K562 (cell line): ENCODE data around the gene SNAPC2. TPM values are rescaled to one million over a fixed set of nuclear protein-coding genes. Genes with fewer than 3 reads are reported as not detected.

Source experiments
- ATAC-seq: fragments of 200-7000 bp; cut with Tn5 transposase; 3 replicates; pipeline ENCODE4 v1.9.1; 2020; ENCODE audit warnings: moderate library complexity
- BruUV-seq: library from RNA; stranded (reverse); fragments of 400-500 nt; replicated peaks from 2 replicates; lab custom pipeline; 2021; lab: Mats Ljungman, UMichigan
- CTCF ChIA-PET: fragments of 300-600 bp; formaldehyde crosslinking; extraction: SDS; loops from one replicate; lab custom pipeline; 2021; ENCODE audit warnings: low intra/inter-chr PET ratio; lab: Yijun Ruan, JAX
- POLR2A ChIA-PET: fragments of 300-600, 350-650 bp; sonication (Branson Sonifier 250); formaldehyde crosslinking; extraction: SDS; loops from one replicate; lab custom pipeline; 2021; ENCODE audit warnings: antibody characterized with exemption, inconsistent platforms; lab: Yijun Ruan, JAX
- DNase-seq, 4 experiments: peaks; one replicate each; pipeline versions ENCODE4 v3.0.0 to v3.0.0-alpha.2; 2011 to 2018; ENCODE audit warnings: low spot score in 3 of 4, mixed read lengths in 3 of 4; ENCODE audit errors: extremely low read depth in 1 of 4
- FAIRE-seq: peaks from 2 replicates; lab custom pipeline; 2011; peaks lifted over from hg19 to GRCh38; lab: Jason Lieb, UNC
- H2AFZ ChIP-seq: 2 replicates; pipeline ENCODE4 v1.6.0; 2011; ENCODE audit warnings: low read depth, low read length, control low read depth, inconsistent platforms
- H3K27ac ChIP-seq: fragments of 200-600 bp; 3 replicates; pipeline ENCODE4 v1.8.0; 2011; ENCODE audit warnings: low read depth, mild to moderate bottlenecking, control low read depth, inconsistent platforms, low read length, moderate library complexity, mixed read lengths; ENCODE audit errors: extremely low read depth
- H3K27me3 ChIP-seq, 2 experiments: fragments of 300-600 bp in 1 of 2; 2 replicates in 1 of 2; 3 replicates in 1 of 2; pipeline versions ENCODE4 v1.6.0 to v1.8.0; 2011; ENCODE audit warnings: inconsistent platforms in 2 of 2, low read length in 2 of 2, mild to moderate bottlenecking in 1 of 2, mixed read lengths in 1 of 2, moderate library complexity in 1 of 2; ENCODE audit not compliant: control insufficient read depth in 2 of 2, insufficient read depth in 2 of 2
- H3K36me3 ChIP-seq: fragments of 300-600 bp; 3 replicates; pipeline ENCODE4 v1.8.0; 2011; ENCODE audit warnings: mild to moderate bottlenecking, low read length, inconsistent platforms; ENCODE audit not compliant: control insufficient read depth, insufficient read depth
- H3K4me1 ChIP-seq, 2 experiments: fragments of 200-600 bp in 1 of 2; replicated peaks in 1 of 2; 2 replicates in 1 of 2; 3 replicates in 1 of 2; pipeline versions ENCODE4 v1.5.1 to v1.8.0; 2011; ENCODE audit warnings: inconsistent platforms in 2 of 2, low read length in 2 of 2, mild to moderate bottlenecking in 1 of 2, mixed read lengths in 1 of 2, moderate library complexity in 1 of 2; ENCODE audit not compliant: control insufficient read depth in 2 of 2, insufficient read depth in 2 of 2
- H3K4me2 ChIP-seq: 2 replicates; pipeline ENCODE4 v1.6.1; 2011; ENCODE audit warnings: low read length, control low read depth, inconsistent platforms, mixed read lengths; ENCODE audit not compliant: insufficient read depth
- H3K4me3 ChIP-seq: fragments of 200-600 bp; sonication (generic), shearing (Covaris generic); 2 replicates; pipeline ENCODE4 v1.5.1; 2016; ENCODE audit warnings: control low read depth, inconsistent platforms
- H3K79me2 ChIP-seq: fragments of 200-600 bp; 3 replicates; pipeline ENCODE4 v1.8.0; 2011; ENCODE audit warnings: low read length, inconsistent platforms; ENCODE audit not compliant: control insufficient read depth, insufficient read depth
- H3K9ac ChIP-seq, 2 experiments: 2 replicates each; pipeline versions ENCODE4 v1.6.0 to v1.6.1; 2011; ENCODE audit warnings: low read depth in 2 of 2, low read length in 2 of 2, control low read depth in 1 of 2, inconsistent platforms in 1 of 2, mild to moderate bottlenecking in 1 of 2, mixed read lengths in 1 of 2; ENCODE audit not compliant: insufficient read depth in 1 of 2
- H3K9me1 ChIP-seq: one replicate; pipeline ENCODE4 v1.6.0; 2011; ENCODE audit warnings: inconsistent platforms, mild to moderate bottlenecking, low read length, moderate library complexity; ENCODE audit not compliant: control insufficient read depth, insufficient read depth
- H3K9me3 ChIP-seq: replicated peaks from 2 replicates; pipeline ENCODE4 v1.5.1; 2011; ENCODE audit warnings: low read depth, low read length, inconsistent platforms; ENCODE audit not compliant: control insufficient read depth, insufficient read depth
- H4K20me1 ChIP-seq: replicated peaks from 2 replicates; pipeline ENCODE4 v1.6.1; 2011; ENCODE audit warnings: low read length, inconsistent platforms, mixed read lengths; ENCODE audit not compliant: control insufficient read depth, insufficient read depth
- AFF1 ChIP-seq, 2 experiments: fragments of 450-650 bp; IDR thresholded peaks; 2 replicates each; pipeline ENCODE4 v1.6.1; 2018; ENCODE audit warnings: mild to moderate bottlenecking in 2 of 2, low read depth in 1 of 2; ENCODE audit not compliant: partially characterized antibody in 2 of 2
- ARID4B ChIP-seq: sonication (generic); formaldehyde crosslinking; IDR thresholded peaks from 2 replicates; pipeline ENCODE4 v1.8.0; 2022; ENCODE audit warnings: mild to moderate bottlenecking, missing genetic modification reagents
- GMEB1 ChIP-seq: fragments of 250-450 bp; sonication (Bioruptor Pico); IDR thresholded peaks from 2 replicates; pipeline ENCODE4 v1.4.0; 2020; ENCODE audit warnings: mild to moderate bottlenecking
- MAFG ChIP-seq: fragments of 450-650 bp; conservative IDR thresholded peaks from 2 replicates; pipeline ENCODE4 v1.6.1; 2016; ENCODE audit warnings: missing genetic modification characterization, missing compliant biosample characterization
- THRA ChIP-seq: fragments of 450-650 bp; IDR thresholded peaks from 2 replicates; pipeline ENCODE4 v1.6.1; 2017; ENCODE audit warnings: mild to moderate bottlenecking, moderate library complexity
- ZKSCAN8 ChIP-seq: fragments of 200-800 bp; sonication (Bioruptor generic); IDR thresholded peaks from 2 replicates; pipeline ENCODE4 v1.6.1; 2016; ENCODE audit warnings: missing genetic modification characterization, missing compliant biosample characterization
- WGBS: fragments of 100-300 bp; shearing (Covaris generic); methylation state at CpG from one replicate; pipeline ENCODE4 v1.1.6; 2016; ENCODE audit warnings: low coverage, mixed read lengths; ENCODE audit not compliant: insufficient coverage; ENCODE audit errors: missing lambda C conversion rate; 5-methylcytosine and 5-hydroxymethylcytosine counted together
- in situ Hi-C: fragments of 300-500 bp; cut with MboI; formaldehyde crosslinking; loops from 4 replicates; pipeline ENCODE4 v1.15.0; 2018; ENCODE audit warnings: inconsistent platforms, mixed read lengths
- intact Hi-C: fragments of 100-400 bp; cut with micrococcal nuclease; formaldehyde crosslinking; loops from 2 replicates; pipeline ENCODE4 v1.14.2; 2022
- polyA plus RNA-seq, 8 experiments: library from polyadenylated mRNA; depleted of rRNA in 4 of 8; stranded (reverse) in 5 of 8; unstranded in 3 of 8; fragments of >200 nt; fragmentation: Nextera tagmentation in 2 of 8; fragmentation: Illumina TruSeq in 1 of 8; extraction: Ambion mirVana in 2 of 8; extraction: Trizol in 1 of 8; gene quantifications; 2 replicates each; pipeline versions ENCODE4 v1.2.1 to v1.2.3, GENCODE V29; 2011 to 2014; ENCODE audit warnings: inconsistent platforms in 1 of 8, missing spikeins in 1 of 8
- total RNA-seq, 7 experiments: library from RNA; depleted of rRNA in 6 of 7; stranded (reverse); fragments of >200 nt in 6 of 7; fragmentation: Illumina TruSeq in 2 of 7; extraction: Trizol in 2 of 7; gene quantifications; 2 replicates each; pipeline versions ENCODE4 v1.2.1 to v1.2.3, GENCODE V29; 2011 to 2021; ENCODE audit warnings: low replicate concordance in 1 of 7

Gene SNAPC2
- total and polyA plus RNA-seq, 9 of the 15 experiments (the other 6 are each of a cell fraction or from before 2014, with no cell fraction given), result 0.59 to 45.1 (median 15.3) TPM

GRCh38 chr19:7920519-7921301 is 572 bp downstream of the SNAPC2 start:
- 0% methylated on average over 15 of the region's 62 CpGs for WGBS
- Histone ChIP-seq H3K36me3 (peaks cover 19% of the 10 kb centered on the region; the same call in 1 of the 3 replicates), H4K20me1 (peaks cover 10% of the 10 kb centered on the region; the same call in 1 of the 2 replicates), H3K9me1 (no peaks in the 10 kb centered on the region), H3K9me3 (no peaks in the 10 kb centered on the region), H3K27me3 (no peaks in the 10 kb centered on the region), H3K27ac (peak overlapping the region; percentile 89), H3K4me2 (peak overlapping the region; percentile 98), H3K9ac (peak overlapping the region; percentile 80 to 93), H2AFZ (peak overlapping the region; percentile 90), H3K4me3 (peak overlapping the region; percentile 81), H3K4me1 (peaks cover 9 to 81% of the 10 kb centered on the region in 2 experiments), H3K79me2 (peaks cover 14% of the 10 kb centered on the region)
- in situ Hi-C loops (loop anchor here (5.0 kb wide), 1 partner anchor 68 kb away; no protein-coding TSS in a partner anchor), intact Hi-C loops (loop anchor here (1.0 to 5.0 kb wide), 2 partner anchors 48 to 67 kb away; partner anchors contain the start of gene PRR36)
- FAIRE-seq (peak; percentile 81), ATAC-seq (peak; percentile 68), DNase-seq (peak; percentile 95 to 99 (median 97))
- POLR2A ChIA-PET, result interaction anchor here (0.6 to 3.1 kb wide), 16 partner anchors 8 to 648 kb away, joined by 3 to 26 read pairs (median 4); partner anchors contain the start of genes ELAVL1, MAP2K7 and TIMM44
- BruUV-seq, result no TSS peak
- CTCF ChIA-PET, result no interaction called here
- TF ChIP-seq THRA (no peak), ARID4B (CRISPR knock-in tag) (peak; percentile 72; the same call in 1 of the 2 replicates), GMEB1 (CRISPR knock-in tag) (peak; percentile 17; the same call in 1 of the 2 replicates), MAFG (tag) (no peak), AFF1 (IDR thresholded peaks at IDR 0.05; ENCODE audit: low read depth in 1 of 2, partially characterized antibody in 2 of 2) (no peak), ZKSCAN8 (CRISPR knock-in tag) (no peak)
